ENCODE data around the gene FRS2.

FRS2 gene

GRCh38 chr12:69553628-69554248, 83.5 kb downstream of the FRS2 start:
- H3K27me3 ChIP-seq (ENCODE audit: insufficient read depth, poor library complexity, severe bottlenecking) = no peaks in the 10 kb centered on the region
- no peak for DNase-seq (ENCODE audit: low read depth in 1 of 2, low spot score in 1 of 2)
- H3K4me3 ChIP-seq (replicated peaks; ENCODE audit: insufficient read depth, low read length) = no peak overlapping the region
- TF ChIP-seq SPI1 (IDR thresholded peaks at IDR 0.05; ENCODE audit: borderline replicate concordance, low read depth) (no peak), POLR2AphosphoS5 (IDR thresholded peaks at IDR 0.05; ENCODE audit: low read depth) (no peak), CTCF (IDR thresholded peaks at IDR 0.05; ENCODE audit: insufficient read depth, low read length) (no peak), REST (IDR thresholded peaks at IDR 0.05; ENCODE audit: insufficient replicate concordance, low read depth) (no peak), GABPA (IDR thresholded peaks at IDR 0.05; ENCODE audit: low read depth) (no peak)
- H3K27ac ChIP-seq (replicated peaks) = no peak overlapping the region

- no peak overlapping the region for H3K27ac ChIP-seq (replicated peaks)
- no peak overlapping the region for H3K4me3 ChIP-seq (replicated peaks; ENCODE audit: insufficient read depth, low read length)
- H3K27me3 ChIP-seq (ENCODE audit: insufficient read depth, poor library complexity, severe bottlenecking) = no peaks in the 10 kb centered on the region
- DNase-seq (ENCODE audit: low read depth in 1 of 2, low spot score in 1 of 2) = no peak
- TF ChIP-seq CTCF (IDR thresholded peaks at IDR 0.05; ENCODE audit: insufficient read depth, low read length) (no peak), SPI1 (IDR thresholded peaks at IDR 0.05; ENCODE audit: borderline replicate concordance, low read depth) (no peak), REST (IDR thresholded peaks at IDR 0.05; ENCODE audit: insufficient replicate concordance, low read depth) (no peak), POLR2AphosphoS5 (IDR thresholded peaks at IDR 0.05; ENCODE audit: low read depth) (no peak), GABPA (IDR thresholded peaks at IDR 0.05; ENCODE audit: low read depth) (no peak)
Measured at GRCh38 chr12:69555461-69555860, 85.3 kb downstream of the FRS2 start.

- Histone ChIP-seq H3K27ac (replicated peaks) (no peak overlapping the region), H3K4me3 (replicated peaks; ENCODE audit: insufficient read depth, low read length) (no peak overlapping the region), H3K27me3 (ENCODE audit: insufficient read depth, poor library complexity, severe bottlenecking) (no peaks in the 10 kb centered on the region)
- no peak for DNase-seq (ENCODE audit: low read depth in 1 of 2, low spot score in 1 of 2)
- TF ChIP-seq CTCF (IDR thresholded peaks at IDR 0.05; ENCODE audit: insufficient read depth, low read length) (no peak), POLR2AphosphoS5 (IDR thresholded peaks at IDR 0.05; ENCODE audit: low read depth) (no peak), SPI1 (IDR thresholded peaks at IDR 0.05; ENCODE audit: borderline replicate concordance, low read depth) (no peak), GABPA (IDR thresholded peaks at IDR 0.05; ENCODE audit: low read depth) (no peak), REST (IDR thresholded peaks at IDR 0.05; ENCODE audit: insufficient replicate concordance, low read depth) (no peak)
Measured at GRCh38 chr12:69556383-69556782, 86.2 kb downstream of the FRS2 start.
